Progenitor cell of endocrine pancreas (in vitro differentiated cells): ENCODE measurements around the gene BDH1. TPM values are rescaled to one million over a fixed set of nuclear protein-coding genes. Genes with fewer than 3 reads are reported as not detected.

Experiments used
- DNase-seq: peaks from one replicate; pipeline ENCODE4 v3.0.0; 2021; ENCODE audit warnings: low spot score; ENCODE audit not compliant: unreplicated experiment
- H3K27ac Mint-ChIP-seq: 2 replicates; pipeline ENCODE4 v1.8.0; 2021; ENCODE audit warnings: mild to moderate bottlenecking, moderate library complexity, mixed read lengths
- H3K27me3 Mint-ChIP-seq: 2 replicates; pipeline ENCODE4 v1.8.0; 2021; ENCODE audit warnings: mixed read lengths
- H3K36me3 Mint-ChIP-seq: 2 replicates; pipeline ENCODE4 v1.8.0; 2022; ENCODE audit warnings: mixed read lengths; ENCODE audit not compliant: insufficient read depth
- H3K4me1 Mint-ChIP-seq: 2 replicates; pipeline ENCODE4 v1.8.0; 2021; ENCODE audit warnings: low read depth, mixed read lengths
- H3K4me3 Mint-ChIP-seq: 2 replicates; pipeline ENCODE4 v1.8.0; 2021; ENCODE audit warnings: low read depth, mild to moderate bottlenecking, moderate library complexity, mixed read lengths
- H3K9me3 Mint-ChIP-seq: 2 replicates; pipeline ENCODE4 v1.8.0; 2021; ENCODE audit warnings: low read depth, mixed read lengths
- CTCF ChIP-seq: fragments of 200-600 bp; sonication (generic); IDR thresholded peaks from one replicate; pipeline ENCODE4 v1.5.0; 2021; ENCODE audit warnings: antibody characterized with exemption, mild to moderate bottlenecking; ENCODE audit not compliant: unreplicated experiment
- total RNA-seq: library from RNA; stranded (reverse); gene quantifications from 2 replicates; pipeline ENCODE4 v1.2.1, GENCODE V29; 2021

BDH1 gene
- total RNA-seq, 1 donor from 2014 or later: 41.9 TPM

DNA sequence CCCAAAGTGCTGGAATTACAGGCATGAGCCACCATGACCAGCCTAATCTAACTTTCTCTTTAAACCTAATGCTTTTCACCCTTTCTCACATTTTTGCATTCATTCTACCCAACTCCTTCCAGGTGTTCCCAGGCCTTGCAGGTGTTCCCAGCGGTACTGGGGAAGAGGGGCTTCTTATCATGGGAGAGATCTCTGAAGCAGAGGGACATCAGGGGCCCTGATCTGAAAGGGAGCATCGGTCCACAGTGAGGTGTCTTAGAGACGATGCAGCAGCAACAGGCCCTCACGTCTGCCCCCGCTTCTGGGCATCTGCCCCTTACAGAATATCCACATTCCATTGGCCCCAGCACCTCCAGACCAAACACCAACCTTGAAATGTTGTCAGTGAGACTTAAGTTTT is 29.0 kb upstream of the BDH1 start:
- Mint-ChIP-seq H3K4me3 (no peak overlapping the region), H3K9me3 (peaks cover 3% of the 10 kb centered on the region), H3K27me3 (no peaks in the 10 kb centered on the region), H3K4me1 (no peaks in the 10 kb centered on the region), H3K27ac (no peak overlapping the region), H3K36me3 (no peaks in the 10 kb centered on the region)
- DNase-seq: no peak
- no peak for TF ChIP-seq CTCF

GRCh38 chr3:197583371-197583770 is 27.6 kb upstream of the BDH1 start:
- no peak for TF ChIP-seq CTCF
- H3K9me3 Mint-ChIP-seq: peaks cover 8% of the 10 kb centered on the region
- no peak overlapping the region for H3K27ac Mint-ChIP-seq
- H3K4me1 Mint-ChIP-seq: no peaks in the 10 kb centered on the region
- H3K36me3 Mint-ChIP-seq: peaks cover 1% of the 10 kb centered on the region
- H3K4me3 Mint-ChIP-seq: no peak overlapping the region
- DNase-seq: no peak
- no peaks in the 10 kb centered on the region for H3K27me3 Mint-ChIP-seq

DNA sequence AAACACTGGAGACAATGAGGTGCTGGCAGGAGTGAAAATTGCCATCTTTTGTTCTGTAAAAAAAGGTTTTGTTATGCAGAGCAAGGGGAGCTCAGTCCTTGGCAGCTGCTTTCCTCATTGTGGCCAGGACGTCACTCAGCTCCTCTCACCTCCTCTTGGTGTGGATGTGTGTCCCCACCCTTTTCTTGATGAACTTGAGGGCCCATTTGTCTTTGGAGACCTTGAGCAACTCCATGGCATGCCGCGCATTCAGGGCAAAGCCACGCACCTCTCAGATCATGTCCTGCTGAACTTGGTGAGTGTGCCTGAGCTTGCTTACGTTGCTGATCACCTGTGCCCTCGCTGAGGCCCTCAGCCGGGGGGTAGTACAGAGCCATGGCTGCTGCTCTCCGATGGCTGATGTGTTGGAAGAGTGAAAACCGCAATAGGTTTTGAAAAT is 24.5 kb upstream of the BDH1 start:
- H3K4me1 Mint-ChIP-seq: peaks cover 1% of the 10 kb centered on the region
- H3K27me3 Mint-ChIP-seq: peaks cover 4% of the 10 kb centered on the region
- H3K36me3 Mint-ChIP-seq: peaks cover 1% of the 10 kb centered on the region
- no peak overlapping the region for H3K4me3 Mint-ChIP-seq
- TF ChIP-seq CTCF: no peak
- peaks cover 8% of the 10 kb centered on the region for H3K9me3 Mint-ChIP-seq
- DNase-seq: no peak
- no peak overlapping the region for H3K27ac Mint-ChIP-seq

DNA sequence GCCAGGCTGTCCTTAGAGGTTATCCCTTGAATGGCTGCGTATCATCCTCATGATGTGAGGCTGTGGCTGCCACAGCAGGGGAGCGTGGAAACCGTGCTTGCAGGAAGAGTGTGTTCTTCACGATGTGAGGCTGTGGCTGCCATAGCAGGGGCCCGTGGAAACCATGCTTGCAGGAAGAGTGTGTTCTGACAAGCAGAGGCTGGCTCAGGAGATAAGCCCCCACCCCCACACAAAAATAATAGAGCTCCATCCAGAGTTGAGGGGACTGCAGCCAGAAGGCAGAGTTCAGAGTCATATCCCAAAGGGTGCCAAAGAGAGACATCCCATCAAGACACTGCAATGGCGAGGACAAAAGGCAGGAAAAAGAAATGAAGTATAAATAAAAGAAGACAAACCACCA is 22.6 kb upstream of the BDH1 start:
- no peak overlapping the region for H3K4me3 Mint-ChIP-seq
- no peak for TF ChIP-seq CTCF
- peaks cover 1% of the 10 kb centered on the region for H3K36me3 Mint-ChIP-seq
- DNase-seq: no peak
- H3K27ac Mint-ChIP-seq: no peak overlapping the region
- peaks cover 8% of the 10 kb centered on the region for H3K9me3 Mint-ChIP-seq
- H3K27me3 Mint-ChIP-seq: peaks cover 4% of the 10 kb centered on the region
- peaks cover 19% of the 10 kb centered on the region for H3K4me1 Mint-ChIP-seq

DNA sequence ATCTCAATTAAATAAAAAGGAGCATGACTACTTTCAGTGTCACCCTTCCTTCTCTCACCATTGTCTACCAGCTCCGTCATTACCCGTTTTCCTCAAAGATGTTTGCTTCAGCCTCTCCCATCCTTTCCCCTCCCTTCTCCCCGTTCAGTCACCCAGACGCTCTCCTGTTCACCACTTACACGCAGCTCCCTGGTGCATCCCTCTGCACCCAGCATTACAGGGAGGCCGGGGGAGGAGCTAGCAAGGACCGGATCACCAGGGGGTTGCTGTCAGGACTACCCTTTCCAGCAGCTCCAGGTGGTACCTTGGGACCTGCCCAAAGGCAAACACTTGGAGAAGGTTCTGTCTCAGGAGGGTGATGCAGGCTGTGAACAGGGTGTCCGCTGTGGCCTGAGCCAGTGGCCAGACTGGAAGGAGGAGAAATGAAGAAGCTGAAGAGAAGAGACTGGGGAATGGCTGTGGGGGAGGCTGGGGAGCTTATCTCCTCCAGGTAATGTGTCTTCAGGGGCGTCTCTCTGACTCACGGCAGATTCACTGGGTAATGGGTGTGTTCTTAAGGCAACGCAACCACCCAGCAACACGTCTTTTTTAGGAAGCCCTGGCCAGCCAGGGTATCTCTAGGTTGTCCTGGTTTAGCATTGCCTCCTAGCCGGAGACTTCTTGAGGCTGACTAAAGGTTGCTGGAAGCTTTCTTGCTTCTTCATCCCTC is 21.8 kb upstream of the BDH1 start:
- Mint-ChIP-seq H3K27me3 (peaks cover 4% of the 10 kb centered on the region), H3K36me3 (peaks cover 1% of the 10 kb centered on the region), H3K9me3 (peaks cover 8% of the 10 kb centered on the region), H3K4me3 (no peak overlapping the region), H3K4me1 (peaks cover 25% of the 10 kb centered on the region), H3K27ac (no peak overlapping the region)
- no peak for DNase-seq
- TF ChIP-seq CTCF: no peak
